ENCODE results near the gene ARID4B. TPM values are rescaled to one million over a fixed set of nuclear protein-coding genes. Genes with fewer than 3 reads are reported as not detected.
"Not testable (repeated sequence)": the region's sequence is repeated elsewhere in the genome, so short reads cannot be mapped to it uniquely, and the experiment has no call there.

Gene ARID4B
- total RNA-seq, 1 donor from 2014 or later: 13.5 TPM

- no peak for ATAC-seq
Observed at GRCh38 chr1:235225299-235225698, 102.7 kb downstream of the ARID4B start.

- no peak for ATAC-seq
Observed at GRCh38 chr1:235221653-235222375, 106.2 kb downstream of the ARID4B start.

GRCh38 chr1:235215453-235215852 is 112.5 kb downstream of the ARID4B start:
- no peak for ATAC-seq

GRCh38 chr1:235214962-235215361 is 113.0 kb downstream of the ARID4B start:
- not testable (repeated sequence) for ATAC-seq

GRCh38 chr1:235213752-235214151 is 114.2 kb downstream of the ARID4B start:
- no peak for ATAC-seq

- no peak for ATAC-seq
Observed at GRCh38 chr1:235211517-235211916, 116.5 kb downstream of the ARID4B start.

GRCh38 chr1:235207209-235207565 is 120.8 kb downstream of the ARID4B start:
- ATAC-seq: no peak

- ATAC-seq: no peak
Observed at GRCh38 chr1:235206533-235207208, 121.3 kb downstream of the ARID4B start.

GRCh38 chr1:235205687-235206086 is 122.3 kb downstream of the ARID4B start:
- no peak for ATAC-seq

GRCh38 chr1:235203428-235203827 is 124.6 kb downstream of the ARID4B start:
- no peak for ATAC-seq

- not testable (repeated sequence) for ATAC-seq
Observed at GRCh38 chr1:235202447-235202846, 125.5 kb downstream of the ARID4B start.

- no peak for ATAC-seq
Observed at GRCh38 chr1:235199441-235199840, 128.5 kb downstream of the ARID4B start.

- ATAC-seq: no peak
Observed at GRCh38 chr1:235190431-235190830, 137.5 kb downstream of the ARID4B start.

GRCh38 chr1:235187316-235187715 is 140.7 kb downstream of the ARID4B start:
- ATAC-seq: no peak

- ATAC-seq: no peak
Observed at GRCh38 chr1:235181561-235182245, 146.3 kb downstream of the ARID4B start.

GRCh38 chr1:235180916-235181460 is 147.0 kb downstream of the ARID4B start:
- ATAC-seq: no peak

- ATAC-seq: no peak
Observed at GRCh38 chr1:235176486-235176885, 151.5 kb downstream of the ARID4B start.

GRCh38 chr1:235169986-235170385 is 158.0 kb downstream of the ARID4B start:
- no peak for ATAC-seq

- no peak for ATAC-seq
Observed at GRCh38 chr1:235168375-235168774, 159.6 kb downstream of the ARID4B start.

- peak; percentile 2 for ATAC-seq
Observed at GRCh38 chr1:235161685-235162327, 166.2 kb downstream of the ARID4B start.

GRCh38 chr1:235160957-235161684 is 166.9 kb downstream of the ARID4B start, which contains the start of gene RBM34:
TSS of gene RBM34 (minus strand) at chr1:235161250. CDS start at chr1:235161226, 24 bp downstream.
- peak; percentile 96 for ATAC-seq

- no peak for ATAC-seq
Observed at GRCh38 chr1:235160383-235160956, 167.5 kb downstream of the ARID4B start.
